WTC11 (cell line): ENCODE results near the gene NPY. TPM values are rescaled to one million over a fixed set of nuclear protein-coding genes. Genes with fewer than 3 reads are reported as not detected.

Experiments used
- ATAC-seq: fragments of 200-7000 bp; cut with Tn5 transposase; 2 replicates; pipeline ENCODE4 v1.10.0; 2021; ENCODE audit warnings: mild to moderate bottlenecking, moderate library complexity
- Bru-seq: library from RNA; stranded (reverse); fragments of 400-500 nt; gene quantifications from one replicate; lab custom pipeline; 2021; lab: Mats Ljungman, UMichigan
- CTCF ChIA-PET: fragments of 300-600 bp; sonication (Branson Sonifier 250); formaldehyde crosslinking; loops from one replicate; lab custom pipeline; 2021; ENCODE audit warnings: antibody characterized with exemption; lab: Charles Lee
- POLR2A ChIA-PET: fragments of 350-600 bp; sonication (Branson Sonifier 250); formaldehyde crosslinking; loops from one replicate; lab custom pipeline; 2021; ENCODE audit warnings: antibody characterized with exemption; lab: Charles Lee
- DNase-seq: peaks from one replicate; pipeline ENCODE4 v3.0.0; 2021; ENCODE audit warnings: low spot score
- H3K27ac Mint-ChIP-seq: 2 replicates; pipeline ENCODE4 v1.8.0; 2021; ENCODE audit warnings: mixed read lengths
- H3K27me3 Mint-ChIP-seq: 2 replicates; pipeline ENCODE4 v1.8.0; 2021; ENCODE audit warnings: low read depth, mild to moderate bottlenecking, moderate library complexity, mixed read lengths
- H3K36me3 Mint-ChIP-seq: 2 replicates; pipeline ENCODE4 v1.8.0; 2021; ENCODE audit warnings: mixed read lengths
- H3K4me1 Mint-ChIP-seq: 2 replicates; pipeline ENCODE4 v1.8.0; 2022; ENCODE audit warnings: mixed read lengths
- H3K4me3 Mint-ChIP-seq: 2 replicates; pipeline ENCODE4 v1.8.0; 2021; ENCODE audit warnings: mild to moderate bottlenecking, moderate library complexity, mixed read lengths
- H3K9me3 Mint-ChIP-seq: 2 replicates; pipeline ENCODE4 v1.8.0; 2021; ENCODE audit warnings: mixed read lengths
- AFF4 ChIP-seq: sonication (generic); formaldehyde crosslinking; IDR thresholded peaks from 2 replicates; pipeline ENCODE4 v1.8.1; 2023; ENCODE audit warnings: mild to moderate bottlenecking, missing genetic modification reagents, borderline replicate concordance
- ARID4B ChIP-seq: sonication (generic); formaldehyde crosslinking; IDR thresholded peaks from 2 replicates; pipeline ENCODE4 v1.8.0; 2023; ENCODE audit warnings: missing genetic modification reagents, mild to moderate bottlenecking, borderline replicate concordance
- CDX4 ChIP-seq: fragments of 250-450 bp; sonication (Bioruptor Pico); IDR thresholded peaks from 2 replicates; pipeline ENCODE4 v1.9.0; 2021; ENCODE audit warnings: moderate library complexity, mild to moderate bottlenecking, inconsistent platforms, borderline replicate concordance
- CREM ChIP-seq: sonication (generic); formaldehyde crosslinking; IDR thresholded peaks from 2 replicates; pipeline ENCODE4 v1.8.1; 2022; ENCODE audit warnings: mild to moderate bottlenecking, missing genetic modification reagents, moderate library complexity
- E2F5 ChIP-seq: sonication (generic); formaldehyde crosslinking; IDR thresholded peaks from 2 replicates; pipeline ENCODE4 v1.8.1; 2022; ENCODE audit warnings: mild to moderate bottlenecking, moderate library complexity, missing genetic modification reagents
- GABPB1 ChIP-seq: sonication (generic); formaldehyde crosslinking; IDR thresholded peaks from 2 replicates; pipeline ENCODE4 v1.8.1; 2023; ENCODE audit warnings: mild to moderate bottlenecking, missing genetic modification reagents
- HMGXB4 ChIP-seq: sonication (generic); formaldehyde crosslinking; IDR thresholded peaks from 2 replicates; pipeline ENCODE4 v1.8.1; 2023; ENCODE audit warnings: mild to moderate bottlenecking, moderate library complexity, missing genetic modification reagents
- MAX ChIP-seq: sonication (generic); formaldehyde crosslinking; IDR thresholded peaks from 2 replicates; pipeline ENCODE4 v1.8.0; 2022; ENCODE audit warnings: mild to moderate bottlenecking, missing genetic modification reagents
- MXD4 ChIP-seq: fragments of 250-450 bp; sonication (Bioruptor Pico); IDR thresholded peaks from 2 replicates; pipeline ENCODE4 v1.8.0; 2021; ENCODE audit warnings: mild to moderate bottlenecking, moderate library complexity, borderline replicate concordance
- NFYB ChIP-seq: sonication (generic); formaldehyde crosslinking; conservative IDR thresholded peaks from 2 replicates; pipeline ENCODE4 v1.8.0; 2022; ENCODE audit warnings: low read depth, missing genetic modification reagents
- NR1H2 ChIP-seq: sonication (generic); formaldehyde crosslinking; IDR thresholded peaks from 2 replicates; pipeline ENCODE4 v1.9.0; 2021; ENCODE audit warnings: mild to moderate bottlenecking, moderate library complexity, missing genetic modification reagents
- USF2 ChIP-seq: sonication (generic); formaldehyde crosslinking; IDR thresholded peaks from 2 replicates; pipeline ENCODE4 v1.8.1; 2023; ENCODE audit warnings: mild to moderate bottlenecking, missing genetic modification reagents, moderate library complexity
- ZBTB21 ChIP-seq: sonication (generic); formaldehyde crosslinking; IDR thresholded peaks from 2 replicates; pipeline ENCODE4 v1.8.1; 2023; ENCODE audit warnings: mild to moderate bottlenecking, missing genetic modification reagents, borderline replicate concordance
- ZNF263 ChIP-seq: sonication (generic); formaldehyde crosslinking; IDR thresholded peaks from 2 replicates; pipeline ENCODE4 v1.8.1; 2022; ENCODE audit warnings: low read depth, mild to moderate bottlenecking, moderate library complexity, missing genetic modification reagents
- ZNF416 ChIP-seq: fragments of 250-450 bp; sonication (Bioruptor Pico); IDR thresholded peaks from 2 replicates; pipeline ENCODE4 v1.9.0; 2021; ENCODE audit warnings: mild to moderate bottlenecking, inconsistent platforms
- ZNF425 ChIP-seq: fragments of 250-450 bp; sonication (Bioruptor Pico); conservative IDR thresholded peaks from 2 replicates; pipeline ENCODE4 v1.9.0; 2021; ENCODE audit warnings: mild to moderate bottlenecking
- long read RNA-seq, 3 experiments: library from RNA in 1 of 3; library from capped mRNA in 1 of 3; library from polyadenylated mRNA in 1 of 3; unstranded in 2 of 3; stranded (forward) in 1 of 3; transcript quantifications; one replicate each; pipeline ENCODE4 v2.0.0, GENCODE V29; 2021
- total RNA-seq: library from RNA; stranded (reverse); gene quantifications from 3 replicates; pipeline ENCODE4 v1.2.3, GENCODE V29; 2021

Gene NPY
- total RNA-seq (0.37 to 0.63 TPM (median 0.46 TPM) in 3 replicates), Bru-seq, nascent RNA (percentile 9 among the genes with signal in this experiment)
- long read RNA-seq, experiment 1, partial matches to known transcripts = 0 of 1 reads
- long read RNA-seq, experiment 1, other reads (novel, unspliced or antisense) = 0 of 1 reads
- long read RNA-seq, experiment 2, partial matches to known transcripts = 0 of 2 reads
- long read RNA-seq, experiment 2, other reads (novel, unspliced or antisense) = 0 of 2 reads
- long read RNA-seq, experiment 3 = 0 reads

GRCh38 chr7:24283897-24284698 is at the start of gene NPY:
Gene NPY (plus strand): TSS chr7:24284190. CDS start chr7:24285241, 1,051 bp downstream.
- DNase-seq (peak; percentile 56), ATAC-seq (peak; percentile 42)
- peak within 1 kb of the TSS; percentile 84 for H3K4me3 Mint-ChIP-seq
- H3K36me3 Mint-ChIP-seq = no peaks in the 10 kb centered on the region
- CTCF ChIA-PET = interaction anchor here (0.8 to 1.6 kb wide), 3 partner anchors 97 to 439 kb away, joined by 3 to 5 read pairs (median 3); no protein-coding TSS in a partner anchor
- POLR2A ChIA-PET = interaction anchor here (0.6 kb wide), 1 partner anchor 210 kb away, joined by 3 read pairs; no protein-coding TSS in a partner anchor
- H3K27me3 Mint-ChIP-seq = no peaks in the 10 kb centered on the region; the same call in none of the 2 replicates
- H3K4me1 Mint-ChIP-seq = peaks cover 17% of the 10 kb centered on the region
- H3K27ac Mint-ChIP-seq = no peak within 1 kb of the TSS
- H3K9me3 Mint-ChIP-seq = no peaks in the 10 kb centered on the region
- TF ChIP-seq NFYB (no peak), CDX4 (CRISPR knock-in tag) (no peak), E2F5 (no peak), USF2 (CRISPR knock-in tag) (no peak), ZBTB21 (no peak), ARID4B (0 out of 2 replicates have a peak, but pooled peaks have one; percentile 17), AFF4 (CRISPR knock-in tag) (no peak), MAX (CRISPR knock-in tag) (peak; percentile 14), HMGXB4 (CRISPR knock-in tag) (peak; percentile 47; the same call in 1 of the 2 replicates), CREM (CRISPR knock-in tag) (0 out of 2 replicates have a peak, but pooled peaks have one; percentile 6), ZNF263 (CRISPR knock-in tag) (no peak), MXD4 (CRISPR knock-in tag) (no peak), ZNF425 (CRISPR knock-in tag) (no peak), ZNF416 (no peak), NR1H2 (CRISPR knock-in tag) (no peak), GABPB1 (CRISPR knock-in tag) (no peak)
